GM12891 (cell line): ENCODE data around the gene FRMD5.

Experiments used
- PAX5 ChIP-seq: IDR thresholded peaks from 2 replicates; pipeline ENCODE4 v1.6.1; 2011; ENCODE audit warnings: low read length, moderate library complexity, mild to moderate bottlenecking; ENCODE audit not compliant: insufficient read depth, severe bottlenecking
- POLR2A ChIP-seq: IDR thresholded peaks from 2 replicates; pipeline ENCODE4 v1.6.1; 2011; ENCODE audit warnings: low read depth, low read length, control low read depth
- POLR2AphosphoS5 ChIP-seq: IDR thresholded peaks from 2 replicates; pipeline ENCODE4 v1.6.1; 2011; ENCODE audit warnings: low read depth, low read length, control low read depth
- SPI1 ChIP-seq: IDR thresholded peaks from 2 replicates; pipeline ENCODE4 v1.6.1; 2011; ENCODE audit warnings: low read depth, low read length, control low read depth
- TAF1 ChIP-seq: IDR thresholded peaks from 2 replicates; pipeline ENCODE4 v1.6.1; 2011; ENCODE audit warnings: low read depth, low read length, control low read depth

- no peak for TF ChIP-seq POLR2AphosphoS5
- no peak for TF ChIP-seq POLR2A
- TF ChIP-seq SPI1: no peak
- TF ChIP-seq TAF1: no peak
- TF ChIP-seq PAX5: no peak
These were observed 340.3 kb downstream of the FRMD5 start for GRCh38 chr15:43854801-43855200.
